ENCODE measurements around the gene ITGA5.

The ITGA5 gene

DNA sequence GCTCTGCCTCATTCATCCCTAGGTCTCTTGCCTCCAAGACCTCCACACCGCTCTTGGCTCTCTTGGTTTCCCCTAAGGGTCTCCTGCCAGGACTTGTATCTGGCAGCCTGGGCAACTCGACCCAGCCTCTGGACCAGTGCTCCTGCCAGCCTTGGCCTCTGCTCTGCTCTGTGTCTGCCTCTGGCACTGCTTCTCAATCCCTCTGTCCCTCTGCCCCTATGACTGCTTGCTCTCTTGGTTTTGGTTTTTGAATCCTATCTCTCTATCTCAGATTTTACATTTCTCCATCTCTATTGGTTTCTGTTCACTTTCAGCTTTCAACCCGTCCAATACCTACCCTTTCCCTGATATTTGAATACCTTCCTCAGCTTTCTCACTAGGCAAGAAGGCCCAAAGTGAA, 6.3 kb downstream of the ITGA5 start:
- H4K91ac ChIP-seq (ENCODE audit: low read depth, low read length, poor library complexity), result no peak overlapping the region
- H3K18ac ChIP-seq (ENCODE audit: low read length), result no peak overlapping the region
- H3K9me3 ChIP-seq (replicated peaks in 1 of 2; ENCODE audit: control insufficient read depth in 2 of 2, insufficient read depth in 1 of 2, low read depth in 1 of 2, low read length in 2 of 2), result no peaks in the 10 kb centered on the region
- no peak overlapping the region for H2AK5ac ChIP-seq (ENCODE audit: low read depth, low read length)
- no peak for DNase-seq (ENCODE audit: low spot score)
- H3K14ac ChIP-seq (ENCODE audit: low read length), result no peak overlapping the region
- H4K8ac ChIP-seq (ENCODE audit: low read depth, low read length), result no peak overlapping the region
- H3K4me1 ChIP-seq (ENCODE audit: control insufficient read depth in 2 of 2, insufficient read depth in 1 of 2, low read depth in 1 of 2, low read length in 2 of 2), result peaks cover 3 to 11% of the 10 kb centered on the region in 2 donors
- H3K27ac ChIP-seq (replicated peaks; ENCODE audit: low read length), result no peak overlapping the region
- no peak overlapping the region for H3K23ac ChIP-seq (ENCODE audit: low read depth, low read length, poor library complexity)
- no CpG with 5 or more reads among the region's 3 CpGs for WGBS, 2 donors (ENCODE audit: extremely low coverage in 2 of 2, insufficient read length in 2 of 2, insufficient replicate concordance in 1 of 2)
- no peak overlapping the region for H3K4me2 ChIP-seq (ENCODE audit: insufficient read depth, low read length, poor library complexity, severe bottlenecking)
- H3K36me3 ChIP-seq (replicated peaks in 1 of 2; ENCODE audit: control insufficient read depth in 2 of 2, insufficient read depth in 2 of 2, low read length in 2 of 2), result peaks cover 9 to 16% of the 10 kb centered on the region in 2 donors
- H3K9ac ChIP-seq (ENCODE audit: low read depth, low read length, poor library complexity), result peak overlapping the region; percentile 31
- H3K79me1 ChIP-seq (ENCODE audit: low read depth, low read length), result peaks cover 7% of the 10 kb centered on the region
- H3K4me3 ChIP-seq (ENCODE audit: low read length in 2 of 2), result no peak overlapping the region
- H2BK12ac ChIP-seq (ENCODE audit: low read length), result no peak overlapping the region
- no peak overlapping the region for H2BK5ac ChIP-seq (ENCODE audit: low read length)
- no peak overlapping the region for H2BK15ac ChIP-seq (ENCODE audit: low read length)
- no peak overlapping the region for H2AFZ ChIP-seq (ENCODE audit: low read length)
- no peak overlapping the region for H2BK120ac ChIP-seq (ENCODE audit: low read depth, low read length)
- no peaks in the 10 kb centered on the region for H3K27me3 ChIP-seq (ENCODE audit: control insufficient read depth in 3 of 3, insufficient read depth in 3 of 3, low read depth in 1 of 3, low read length in 3 of 3)
- H3K4ac ChIP-seq (ENCODE audit: low read length), result no peak overlapping the region

DNA sequence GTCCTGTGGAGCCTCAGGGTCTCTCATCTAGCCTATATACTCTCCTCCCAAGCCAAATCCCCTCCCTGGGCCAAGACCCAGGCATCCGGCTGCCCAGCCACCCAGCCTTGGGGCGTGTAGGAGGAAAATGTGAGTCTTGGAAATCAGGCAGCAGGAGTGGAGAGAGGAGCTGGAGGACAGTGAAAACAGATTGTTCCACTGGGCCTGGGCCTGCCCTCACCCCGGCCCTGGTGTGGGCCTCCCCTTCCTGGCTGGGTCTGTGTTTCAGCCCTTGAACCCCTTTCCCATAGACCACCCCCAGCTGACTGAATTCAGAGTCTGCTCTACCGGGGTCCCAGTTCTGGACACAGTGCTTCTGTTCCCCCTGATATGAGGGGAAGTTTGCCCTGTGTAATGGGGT, 6.7 kb downstream of the ITGA5 start:
- Histone ChIP-seq H3K14ac (ENCODE audit: low read length) (no peak overlapping the region), H2BK5ac (ENCODE audit: low read length) (no peak overlapping the region), H3K9me3 (replicated peaks in 1 of 2; ENCODE audit: control insufficient read depth in 2 of 2, insufficient read depth in 1 of 2, low read depth in 1 of 2, low read length in 2 of 2) (no peaks in the 10 kb centered on the region), H2AK5ac (ENCODE audit: low read depth, low read length) (no peak overlapping the region), H3K79me1 (ENCODE audit: low read depth, low read length) (peaks cover 7% of the 10 kb centered on the region), H2BK15ac (ENCODE audit: low read length) (no peak overlapping the region), H2BK120ac (ENCODE audit: low read depth, low read length) (no peak overlapping the region), H4K8ac (ENCODE audit: low read depth, low read length) (no peak overlapping the region), H3K9ac (ENCODE audit: low read depth, low read length, poor library complexity) (no peak overlapping the region), H4K91ac (ENCODE audit: low read depth, low read length, poor library complexity) (no peak overlapping the region), H3K36me3 (replicated peaks in 1 of 2; ENCODE audit: control insufficient read depth in 2 of 2, insufficient read depth in 2 of 2, low read length in 2 of 2) (peaks cover 14 to 20% of the 10 kb centered on the region in 2 donors), H3K27ac (replicated peaks; ENCODE audit: low read length) (no peak overlapping the region), H3K4ac (ENCODE audit: low read length) (no peak overlapping the region), H3K4me2 (ENCODE audit: insufficient read depth, low read length, poor library complexity, severe bottlenecking) (no peak overlapping the region), H3K4me1 (ENCODE audit: control insufficient read depth in 2 of 2, insufficient read depth in 1 of 2, low read depth in 1 of 2, low read length in 2 of 2) (peaks cover 2 to 8% of the 10 kb centered on the region in 2 donors), H2BK12ac (ENCODE audit: low read length) (no peak overlapping the region), H3K27me3 (ENCODE audit: control insufficient read depth in 3 of 3, insufficient read depth in 3 of 3, low read depth in 1 of 3, low read length in 3 of 3) (no peaks in the 10 kb centered on the region), H3K23ac (ENCODE audit: low read depth, low read length, poor library complexity) (no peak overlapping the region), H3K18ac (ENCODE audit: low read length) (no peak overlapping the region), H2AFZ (ENCODE audit: low read length) (no peak overlapping the region), H3K4me3 (ENCODE audit: low read length in 2 of 2) (no peak overlapping the region)
- no peak for DNase-seq (ENCODE audit: low spot score)
- no CpG with 5 or more reads among the region's 4 CpGs for WGBS, 2 donors (ENCODE audit: extremely low coverage in 2 of 2, insufficient read length in 2 of 2, insufficient replicate concordance in 1 of 2)

GRCh38 chr12:54411391-54412241, 7.5 kb downstream of the ITGA5 start:
- H2AFZ ChIP-seq (ENCODE audit: low read length), result no peak overlapping the region
- H4K91ac ChIP-seq (ENCODE audit: low read depth, low read length, poor library complexity), result no peak overlapping the region
- no peak overlapping the region for H3K27ac ChIP-seq (replicated peaks; ENCODE audit: low read length)
- no peak overlapping the region for H2BK5ac ChIP-seq (ENCODE audit: low read length)
- no peak overlapping the region for H3K4ac ChIP-seq (ENCODE audit: low read length)
- no CpG with 5 or more reads among the region's 10 CpGs for WGBS, 2 donors (ENCODE audit: extremely low coverage in 2 of 2, insufficient read length in 2 of 2, insufficient replicate concordance in 1 of 2)
- DNase-seq (ENCODE audit: low spot score), result no peak
- peaks cover 0 to 3% of the 10 kb centered on the region in 2 donors for H3K4me1 ChIP-seq (ENCODE audit: control insufficient read depth in 2 of 2, insufficient read depth in 1 of 2, low read depth in 1 of 2, low read length in 2 of 2)
- no peak overlapping the region for H2BK120ac ChIP-seq (ENCODE audit: low read depth, low read length)
- H3K36me3 ChIP-seq (replicated peaks in 1 of 2; ENCODE audit: control insufficient read depth in 2 of 2, insufficient read depth in 2 of 2, low read length in 2 of 2), result peaks cover 21 to 22% of the 10 kb centered on the region in 2 donors
- no peak overlapping the region for H3K23ac ChIP-seq (ENCODE audit: low read depth, low read length, poor library complexity)
- H3K79me1 ChIP-seq (ENCODE audit: low read depth, low read length), result peaks cover 7% of the 10 kb centered on the region
- no peak overlapping the region for H2BK12ac ChIP-seq (ENCODE audit: low read length)
- no peak overlapping the region for H3K18ac ChIP-seq (ENCODE audit: low read length)
- H3K9ac ChIP-seq (ENCODE audit: low read depth, low read length, poor library complexity), result no peak overlapping the region
- H2AK5ac ChIP-seq (ENCODE audit: low read depth, low read length), result no peak overlapping the region
- no peak overlapping the region for H2BK15ac ChIP-seq (ENCODE audit: low read length)
- H4K8ac ChIP-seq (ENCODE audit: low read depth, low read length), result no peak overlapping the region
- peak overlapping the region in 1 of 2 donors; percentile 64 for H3K4me3 ChIP-seq (ENCODE audit: low read length in 2 of 2)
- H3K27me3 ChIP-seq (ENCODE audit: control insufficient read depth in 3 of 3, insufficient read depth in 3 of 3, low read depth in 1 of 3, low read length in 3 of 3), result no peaks in the 10 kb centered on the region
- no peak overlapping the region for H3K4me2 ChIP-seq (ENCODE audit: insufficient read depth, low read length, poor library complexity, severe bottlenecking)
- H3K9me3 ChIP-seq (replicated peaks in 1 of 2; ENCODE audit: control insufficient read depth in 2 of 2, insufficient read depth in 1 of 2, low read depth in 1 of 2, low read length in 2 of 2), result no peaks in the 10 kb centered on the region
- H3K14ac ChIP-seq (ENCODE audit: low read length), result no peak overlapping the region

GRCh38 chr12:54409267-54409666, 9.8 kb downstream of the ITGA5 start:
- Histone ChIP-seq H2BK120ac (ENCODE audit: low read depth, low read length) (no peak overlapping the region), H4K8ac (ENCODE audit: low read depth, low read length) (no peak overlapping the region), H3K36me3 (replicated peaks in 1 of 2; ENCODE audit: control insufficient read depth in 2 of 2, insufficient read depth in 2 of 2, low read length in 2 of 2) (peaks cover 36 to 39% of the 10 kb centered on the region in 2 donors), H3K9me3 (replicated peaks in 1 of 2; ENCODE audit: control insufficient read depth in 2 of 2, insufficient read depth in 1 of 2, low read depth in 1 of 2, low read length in 2 of 2) (no peaks in the 10 kb centered on the region), H3K27ac (replicated peaks; ENCODE audit: low read length) (no peak overlapping the region), H3K4me1 (ENCODE audit: control insufficient read depth in 2 of 2, insufficient read depth in 1 of 2, low read depth in 1 of 2, low read length in 2 of 2) (peaks cover 0 to 3% of the 10 kb centered on the region in 2 donors), H3K14ac (ENCODE audit: low read length) (no peak overlapping the region), H3K9ac (ENCODE audit: low read depth, low read length, poor library complexity) (no peak overlapping the region), H2BK5ac (ENCODE audit: low read length) (no peak overlapping the region), H3K79me1 (ENCODE audit: low read depth, low read length) (peaks cover 5% of the 10 kb centered on the region), H2AK5ac (ENCODE audit: low read depth, low read length) (no peak overlapping the region), H2AFZ (ENCODE audit: low read length) (no peak overlapping the region), H2BK12ac (ENCODE audit: low read length) (no peak overlapping the region), H3K27me3 (ENCODE audit: control insufficient read depth in 3 of 3, insufficient read depth in 3 of 3, low read depth in 1 of 3, low read length in 3 of 3) (no peaks in the 10 kb centered on the region), H4K91ac (ENCODE audit: low read depth, low read length, poor library complexity) (no peak overlapping the region), H3K4me2 (ENCODE audit: insufficient read depth, low read length, poor library complexity, severe bottlenecking) (no peak overlapping the region), H3K18ac (ENCODE audit: low read length) (no peak overlapping the region), H3K4me3 (ENCODE audit: low read length in 2 of 2) (no peak overlapping the region), H3K23ac (ENCODE audit: low read depth, low read length, poor library complexity) (no peak overlapping the region), H2BK15ac (ENCODE audit: low read length) (no peak overlapping the region), H3K4ac (ENCODE audit: low read length) (no peak overlapping the region)
- DNase-seq (ENCODE audit: low spot score), result no peak
- no CpG with 5 or more reads among the region's 8 CpGs for WGBS, 2 donors (ENCODE audit: extremely low coverage in 2 of 2, insufficient read length in 2 of 2, insufficient replicate concordance in 1 of 2)

All from neuronal stem cell (in vitro differentiated cells).